SK-N-SH treated with all-trans-retinoic acid at 6 μM for 48 hours (cell line): ENCODE results near the gene COCH.

ENCODE experiments used
- ATAC-seq: fragments of 200-7000 bp; cut with Tn5 transposase; 3 replicates; pipeline ENCODE4 v1.9.1; 2020; ENCODE audit warnings: mild to moderate bottlenecking, moderate library complexity
- ARNTL ChIP-seq: fragments of 450-650 bp; formaldehyde crosslinking; IDR thresholded peaks from 2 replicates; pipeline ENCODE4 v1.5.0; 2020; ENCODE audit warnings: low read depth, mild to moderate bottlenecking, moderate library complexity, borderline replicate concordance
- BACH2 ChIP-seq: fragments of 250-450 bp; sonication (Bioruptor Pico); IDR thresholded peaks from 2 replicates; pipeline ENCODE4 v1.9.0; 2021; ENCODE audit warnings: mild to moderate bottlenecking, borderline replicate concordance
- CSDC2 ChIP-seq: fragments of 250-450 bp; sonication (Bioruptor Pico); IDR thresholded peaks from 2 replicates; pipeline ENCODE4 v1.5.0; 2020; ENCODE audit warnings: mild to moderate bottlenecking, moderate library complexity
- ESRRG ChIP-seq: fragments of 250-450 bp; sonication (Bioruptor Pico); IDR thresholded peaks from 2 replicates; pipeline ENCODE4 v1.6.1; 2021; ENCODE audit warnings: mild to moderate bottlenecking
- GLIS3 ChIP-seq: fragments of 250-450 bp; sonication (Bioruptor Pico); IDR thresholded peaks from 2 replicates; pipeline ENCODE4 v1.5.0; 2020; ENCODE audit warnings: mild to moderate bottlenecking, moderate library complexity
- ISL1 ChIP-seq: fragments of 250-450 bp; sonication (Bioruptor Pico); IDR thresholded peaks from 2 replicates; pipeline ENCODE4 v2.1.2; 2022; ENCODE audit warnings: mild to moderate bottlenecking, moderate library complexity
- OSR1 ChIP-seq: fragments of 250-450 bp; sonication (Bioruptor Pico); IDR thresholded peaks from 2 replicates; pipeline ENCODE4 v1.8.0; 2022; ENCODE audit warnings: moderate library complexity, mild to moderate bottlenecking, inconsistent platforms
- PPARA ChIP-seq: fragments of 250-450 bp; sonication (Bioruptor Pico); IDR thresholded peaks from 2 replicates; pipeline ENCODE4 v1.5.0; 2020; ENCODE audit warnings: mild to moderate bottlenecking, borderline replicate concordance
- RARB ChIP-seq: fragments of 250-450 bp; sonication (Bioruptor Pico); IDR thresholded peaks from 2 replicates; pipeline ENCODE4 v1.8.0; 2021; ENCODE audit warnings: mild to moderate bottlenecking, moderate library complexity
- SNAI2 ChIP-seq: fragments of 250-450 bp; sonication (Bioruptor Pico); IDR thresholded peaks from 2 replicates; pipeline ENCODE4 v1.5.0; 2020; ENCODE audit warnings: mild to moderate bottlenecking, moderate library complexity
- TCF4 ChIP-seq: fragments of 250-450 bp; sonication (Bioruptor Pico); IDR thresholded peaks from 2 replicates; pipeline ENCODE4 v1.8.0; 2021; ENCODE audit warnings: mild to moderate bottlenecking, moderate library complexity, borderline replicate concordance
- TOX ChIP-seq: fragments of 250-450 bp; sonication (Bioruptor Pico); IDR thresholded peaks from 2 replicates; pipeline ENCODE4 v1.8.0; 2021; ENCODE audit warnings: mild to moderate bottlenecking, moderate library complexity, borderline replicate concordance
- ZFP3 ChIP-seq: fragments of 250-450 bp; sonication (Bioruptor Pico); IDR thresholded peaks from 2 replicates; pipeline ENCODE4 v1.5.0; 2020; ENCODE audit warnings: mild to moderate bottlenecking, moderate library complexity
- ZFP30 ChIP-seq: fragments of 450-650 bp; formaldehyde crosslinking; IDR thresholded peaks from 2 replicates; pipeline ENCODE4 v1.5.0; 2022; ENCODE audit warnings: mild to moderate bottlenecking, moderate library complexity
- ZNF565 ChIP-seq: fragments of 450-650 bp; formaldehyde crosslinking; conservative IDR thresholded peaks from 2 replicates; pipeline ENCODE4 v1.5.0; 2020; ENCODE audit warnings: low read depth, mild to moderate bottlenecking, moderate library complexity
- ZNF70 ChIP-seq: fragments of 450-650 bp; formaldehyde crosslinking; IDR thresholded peaks from 2 replicates; pipeline ENCODE4 v1.5.0; 2020; ENCODE audit warnings: mild to moderate bottlenecking, moderate library complexity
- ZNF8 ChIP-seq: fragments of 450-650 bp; formaldehyde crosslinking; IDR thresholded peaks from 2 replicates; pipeline ENCODE4 v1.5.0; 2020; ENCODE audit warnings: mild to moderate bottlenecking, moderate library complexity
- TF ChIP-seq, protein P1 (sequence below): fragments of 250-450 bp; sonication (Bioruptor Pico); IDR thresholded peaks from 2 replicates; pipeline ENCODE4 v1.8.0; 2020; ENCODE audit warnings: mild to moderate bottlenecking, moderate library complexity, borderline replicate concordance
- TF ChIP-seq, protein P2 (sequence below): fragments of 250-450 bp; sonication (Bioruptor Pico); IDR thresholded peaks from 2 replicates; pipeline ENCODE4 v1.8.0; 2021; ENCODE audit warnings: low read depth, mild to moderate bottlenecking, moderate library complexity, borderline replicate concordance
- TF ChIP-seq, protein P3 (sequence below): fragments of 250-450 bp; sonication (Bioruptor Pico); IDR thresholded peaks from 2 replicates; pipeline ENCODE4 v1.5.1; 2021; ENCODE audit warnings: mild to moderate bottlenecking, moderate library complexity
- TF ChIP-seq, protein P4 (sequence below): fragments of 250-450 bp; sonication (Bioruptor Pico); IDR thresholded peaks from 2 replicates; pipeline ENCODE4 v1.5.1; 2020; ENCODE audit warnings: low read depth, mild to moderate bottlenecking, moderate library complexity
- TF ChIP-seq, protein P5 (sequence below): fragments of 250-450 bp; sonication (Bioruptor Pico); IDR thresholded peaks from 2 replicates; pipeline ENCODE4 v1.5.0; 2020; ENCODE audit warnings: mild to moderate bottlenecking, moderate library complexity

The COCH gene

DNA sequence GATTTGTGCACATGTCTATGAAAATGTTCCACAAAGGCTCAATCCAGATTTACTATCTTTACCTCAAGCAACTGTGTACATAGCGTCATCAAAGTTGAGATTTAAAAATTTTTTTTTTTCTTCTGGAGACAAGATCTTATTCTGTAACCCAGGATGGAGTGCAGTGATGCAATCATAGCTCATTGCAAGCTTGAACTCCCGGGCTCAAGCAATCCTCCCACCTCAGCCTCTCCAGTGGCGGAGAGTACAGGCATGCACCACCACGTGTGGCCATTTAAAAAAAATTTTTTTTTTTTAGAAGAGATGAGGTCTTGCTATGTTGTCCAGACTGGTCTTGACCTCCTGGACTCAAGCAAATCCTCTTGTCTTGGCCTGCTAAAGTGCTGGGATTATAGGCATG is 2.3 kb downstream of the COCH start:
- TF ChIP-seq, protein P1, sequence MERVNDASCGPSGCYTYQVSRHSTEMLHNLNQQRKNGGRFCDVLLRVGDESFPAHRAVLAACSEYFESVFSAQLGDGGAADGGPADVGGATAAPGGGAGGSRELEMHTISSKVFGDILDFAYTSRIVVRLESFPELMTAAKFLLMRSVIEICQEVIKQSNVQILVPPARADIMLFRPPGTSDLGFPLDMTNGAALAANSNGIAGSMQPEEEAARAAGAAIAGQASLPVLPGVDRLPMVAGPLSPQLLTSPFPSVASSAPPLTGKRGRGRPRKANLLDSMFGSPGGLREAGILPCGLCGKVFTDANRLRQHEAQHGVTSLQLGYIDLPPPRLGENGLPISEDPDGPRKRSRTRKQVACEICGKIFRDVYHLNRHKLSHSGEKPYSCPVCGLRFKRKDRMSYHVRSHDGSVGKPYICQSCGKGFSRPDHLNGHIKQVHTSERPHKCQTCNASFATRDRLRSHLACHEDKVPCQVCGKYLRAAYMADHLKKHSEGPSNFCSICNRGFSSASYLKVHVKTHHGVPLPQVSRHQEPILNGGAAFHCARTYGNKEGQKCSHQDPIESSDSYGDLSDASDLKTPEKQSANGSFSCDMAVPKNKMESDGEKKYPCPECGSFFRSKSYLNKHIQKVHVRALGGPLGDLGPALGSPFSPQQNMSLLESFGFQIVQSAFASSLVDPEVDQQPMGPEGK = no peak
- TF ChIP-seq, protein P2, sequence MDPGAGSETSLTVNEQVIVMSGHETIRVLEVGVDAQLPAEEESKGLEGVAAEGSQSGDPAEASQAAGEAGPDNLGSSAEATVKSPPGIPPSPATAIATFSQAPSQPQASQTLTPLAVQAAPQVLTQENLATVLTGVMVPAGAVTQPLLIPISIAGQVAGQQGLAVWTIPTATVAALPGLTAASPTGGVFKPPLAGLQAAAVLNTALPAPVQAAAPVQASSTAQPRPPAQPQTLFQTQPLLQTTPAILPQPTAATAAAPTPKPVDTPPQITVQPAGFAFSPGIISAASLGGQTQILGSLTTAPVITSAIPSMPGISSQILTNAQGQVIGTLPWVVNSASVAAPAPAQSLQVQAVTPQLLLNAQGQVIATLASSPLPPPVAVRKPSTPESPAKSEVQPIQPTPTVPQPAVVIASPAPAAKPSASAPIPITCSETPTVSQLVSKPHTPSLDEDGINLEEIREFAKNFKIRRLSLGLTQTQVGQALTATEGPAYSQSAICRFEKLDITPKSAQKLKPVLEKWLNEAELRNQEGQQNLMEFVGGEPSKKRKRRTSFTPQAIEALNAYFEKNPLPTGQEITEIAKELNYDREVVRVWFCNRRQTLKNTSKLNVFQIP = no peak
- TF ChIP-seq ARNTL (CRISPR knock-in tag) (no peak), ZNF70 (CRISPR knock-in tag) (no peak), ZNF8 (CRISPR knock-in tag) (no peak), ZFP3 (CRISPR knock-in tag) (no peak), ZFP30 (no peak), GLIS3 (no peak), BACH2 (CRISPR knock-in tag) (no peak), ZNF565 (CRISPR knock-in tag) (no peak), PPARA (CRISPR knock-in tag) (no peak), TCF4 (CRISPR knock-in tag) (no peak), ESRRG (CRISPR knock-in tag) (no peak), SNAI2 (CRISPR knock-in tag) (no peak), OSR1 (CRISPR knock-in tag) (no peak)
- TF ChIP-seq, protein P3, sequence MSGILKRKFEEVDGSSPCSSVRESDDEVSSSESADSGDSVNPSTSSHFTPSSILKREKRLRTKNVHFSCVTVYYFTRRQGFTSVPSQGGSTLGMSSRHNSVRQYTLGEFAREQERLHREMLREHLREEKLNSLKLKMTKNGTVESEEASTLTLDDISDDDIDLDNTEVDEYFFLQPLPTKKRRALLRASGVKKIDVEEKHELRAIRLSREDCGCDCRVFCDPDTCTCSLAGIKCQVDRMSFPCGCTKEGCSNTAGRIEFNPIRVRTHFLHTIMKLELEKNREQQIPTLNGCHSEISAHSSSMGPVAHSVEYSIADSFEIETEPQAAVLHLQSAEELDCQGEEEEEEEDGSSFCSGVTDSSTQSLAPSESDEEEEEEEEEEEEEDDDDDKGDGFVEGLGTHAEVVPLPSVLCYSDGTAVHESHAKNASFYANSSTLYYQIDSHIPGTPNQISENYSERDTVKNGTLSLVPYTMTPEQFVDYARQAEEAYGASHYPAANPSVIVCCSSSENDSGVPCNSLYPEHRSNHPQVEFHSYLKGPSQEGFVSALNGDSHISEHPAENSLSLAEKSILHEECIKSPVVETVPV = no peak
- TF ChIP-seq, protein P4, sequence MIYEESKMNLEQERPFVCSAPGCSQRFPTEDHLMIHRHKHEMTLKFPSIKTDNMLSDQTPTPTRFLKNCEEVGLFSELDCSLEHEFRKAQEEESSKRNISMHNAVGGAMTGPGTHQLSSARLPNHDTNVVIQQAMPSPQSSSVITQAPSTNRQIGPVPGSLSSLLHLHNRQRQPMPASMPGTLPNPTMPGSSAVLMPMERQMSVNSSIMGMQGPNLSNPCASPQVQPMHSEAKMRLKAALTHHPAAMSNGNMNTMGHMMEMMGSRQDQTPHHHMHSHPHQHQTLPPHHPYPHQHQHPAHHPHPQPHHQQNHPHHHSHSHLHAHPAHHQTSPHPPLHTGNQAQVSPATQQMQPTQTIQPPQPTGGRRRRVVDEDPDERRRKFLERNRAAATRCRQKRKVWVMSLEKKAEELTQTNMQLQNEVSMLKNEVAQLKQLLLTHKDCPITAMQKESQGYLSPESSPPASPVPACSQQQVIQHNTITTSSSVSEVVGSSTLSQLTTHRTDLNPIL (CRISPR knock-in tag) = no peak
- TF ChIP-seq, protein P5, sequence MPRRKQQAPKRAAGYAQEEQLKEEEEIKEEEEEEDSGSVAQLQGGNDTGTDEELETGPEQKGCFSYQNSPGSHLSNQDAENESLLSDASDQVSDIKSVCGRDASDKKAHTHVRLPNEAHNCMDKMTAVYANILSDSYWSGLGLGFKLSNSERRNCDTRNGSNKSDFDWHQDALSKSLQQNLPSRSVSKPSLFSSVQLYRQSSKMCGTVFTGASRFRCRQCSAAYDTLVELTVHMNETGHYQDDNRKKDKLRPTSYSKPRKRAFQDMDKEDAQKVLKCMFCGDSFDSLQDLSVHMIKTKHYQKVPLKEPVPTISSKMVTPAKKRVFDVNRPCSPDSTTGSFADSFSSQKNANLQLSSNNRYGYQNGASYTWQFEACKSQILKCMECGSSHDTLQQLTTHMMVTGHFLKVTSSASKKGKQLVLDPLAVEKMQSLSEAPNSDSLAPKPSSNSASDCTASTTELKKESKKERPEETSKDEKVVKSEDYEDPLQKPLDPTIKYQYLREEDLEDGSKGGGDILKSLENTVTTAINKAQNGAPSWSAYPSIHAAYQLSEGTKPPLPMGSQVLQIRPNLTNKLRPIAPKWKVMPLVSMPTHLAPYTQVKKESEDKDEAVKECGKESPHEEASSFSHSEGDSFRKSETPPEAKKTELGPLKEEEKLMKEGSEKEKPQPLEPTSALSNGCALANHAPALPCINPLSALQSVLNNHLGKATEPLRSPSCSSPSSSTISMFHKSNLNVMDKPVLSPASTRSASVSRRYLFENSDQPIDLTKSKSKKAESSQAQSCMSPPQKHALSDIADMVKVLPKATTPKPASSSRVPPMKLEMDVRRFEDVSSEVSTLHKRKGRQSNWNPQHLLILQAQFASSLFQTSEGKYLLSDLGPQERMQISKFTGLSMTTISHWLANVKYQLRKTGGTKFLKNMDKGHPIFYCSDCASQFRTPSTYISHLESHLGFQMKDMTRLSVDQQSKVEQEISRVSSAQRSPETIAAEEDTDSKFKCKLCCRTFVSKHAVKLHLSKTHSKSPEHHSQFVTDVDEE (CRISPR knock-in tag) = no peak

DNA sequence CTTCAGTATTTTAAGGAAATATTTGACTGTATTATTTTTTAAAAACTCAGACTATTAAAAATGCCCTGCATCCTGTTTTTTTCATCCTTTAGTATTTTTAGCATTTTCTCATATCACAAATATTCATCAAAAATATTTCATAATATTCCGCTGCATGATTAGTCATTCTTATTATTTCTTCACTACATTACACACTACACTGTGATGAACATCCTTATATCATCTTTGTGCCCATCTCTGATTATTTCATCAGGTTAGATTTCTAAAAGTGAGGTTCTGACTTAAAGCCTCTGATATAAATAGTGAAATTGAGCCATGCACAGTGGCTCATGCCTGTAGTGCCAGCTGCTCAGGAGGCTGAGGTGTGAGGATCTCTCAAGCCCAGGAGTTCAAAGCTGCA is 8.1 kb downstream of the COCH start:
- ATAC-seq = no peak; the same call in 2 of the 3 replicates
- TF ChIP-seq, protein P5 (CRISPR knock-in tag) = no peak
- no peak for TF ChIP-seq CSDC2 (CRISPR knock-in tag)
- TF ChIP-seq GLIS3 = no peak
- no peak for TF ChIP-seq TOX (CRISPR knock-in tag)
- no peak for TF ChIP-seq ZNF70 (CRISPR knock-in tag)
- no peak for TF ChIP-seq ZNF565 (CRISPR knock-in tag)
- no peak for TF ChIP-seq RARB (CRISPR knock-in tag)
- TF ChIP-seq OSR1 (CRISPR knock-in tag) = no peak
- TF ChIP-seq TCF4 (CRISPR knock-in tag) = no peak
- TF ChIP-seq PPARA (CRISPR knock-in tag) = no peak
- TF ChIP-seq, protein P3 = no peak
- no peak for TF ChIP-seq SNAI2 (CRISPR knock-in tag)
- TF ChIP-seq, protein P2 = no peak
- no peak for TF ChIP-seq ESRRG (CRISPR knock-in tag)
- TF ChIP-seq ZFP30 = no peak
- TF ChIP-seq ISL1 (CRISPR knock-in tag) = no peak
- TF ChIP-seq, protein P4 (CRISPR knock-in tag) = no peak

More for the DNA sequence above, 2.3 kb downstream of the COCH start:
- no peak for ATAC-seq
